GM18951 (cell line): ENCODE measurements around the gene RASEF.

ENCODE experiments used
- POLR2A ChIP-seq: IDR thresholded peaks from 4 replicates; pipeline ENCODE4 v1.6.1; 2011; ENCODE audit warnings: mild to moderate bottlenecking; ENCODE audit not compliant: insufficient read length, insufficient read depth; ENCODE audit errors: extremely low read depth
- in situ Hi-C: fragments of 300-500 bp; cut with MboI; formaldehyde crosslinking; loops from one replicate; pipeline ENCODE4 v1.12.0; 2022; ENCODE audit warnings: low sequenced_read_pairs, mixed read lengths, inconsistent platforms; ENCODE audit not compliant: unreplicated experiment

RASEF gene

DNA sequence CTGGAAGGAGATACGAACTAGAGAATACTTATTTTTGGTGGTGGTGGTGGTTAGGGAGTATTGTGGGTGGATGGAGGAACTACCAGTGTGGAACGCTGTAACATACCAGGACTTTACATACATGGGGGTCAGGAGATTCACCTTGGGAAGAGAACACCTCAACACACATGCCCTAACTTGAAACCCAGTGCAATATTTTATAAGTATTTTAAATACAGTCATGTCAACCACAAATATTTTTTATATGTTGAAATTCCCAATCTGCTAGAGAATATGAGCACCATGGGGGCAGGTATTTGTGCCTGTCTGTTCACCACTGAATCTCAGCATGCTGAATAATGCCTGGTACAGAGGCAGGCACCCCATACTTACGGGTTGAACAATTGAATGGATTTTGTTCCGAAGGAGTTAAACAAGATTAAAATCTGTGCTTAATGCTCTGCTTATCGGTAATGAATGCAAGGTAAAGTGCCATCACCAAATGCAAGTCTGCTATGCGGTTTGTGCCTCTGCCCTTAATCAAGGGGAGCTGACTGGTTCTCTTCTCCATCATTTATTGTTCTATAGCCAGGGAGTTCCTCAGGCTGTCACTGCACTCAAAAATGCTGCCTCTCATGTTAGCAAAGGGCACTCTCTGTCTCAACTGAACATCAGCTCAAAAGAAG, 65.3 kb downstream of the RASEF start:
- in situ Hi-C loops = no loop called here
- no peak for TF ChIP-seq POLR2A

DNA sequence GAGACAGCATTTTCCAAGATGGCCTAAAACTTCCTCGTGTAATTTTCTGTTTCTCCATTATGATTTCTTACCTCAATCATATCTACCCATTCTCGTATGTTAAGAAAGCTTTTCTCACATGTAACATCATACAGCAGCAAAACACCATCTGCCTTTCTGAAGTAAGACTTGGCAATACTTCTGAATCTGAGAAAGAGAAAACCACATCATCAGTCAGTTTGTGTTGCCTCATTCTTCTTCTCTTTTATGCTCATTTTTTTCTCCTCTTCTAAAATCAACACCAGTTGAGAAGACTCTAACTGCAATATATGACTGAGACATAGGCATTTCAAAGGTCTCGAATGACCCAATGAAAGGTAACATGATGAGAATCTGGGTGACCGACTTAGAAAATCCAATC, 66.0 kb downstream of the RASEF start:
- in situ Hi-C loops = no loop called here
- TF ChIP-seq POLR2A = no peak

- in situ Hi-C loops = no loop called here
- TF ChIP-seq POLR2A = no peak
Observed at GRCh38 chr9:82993856-82994605, 68.9 kb downstream of the RASEF start.

- in situ Hi-C loops = no loop called here
- TF ChIP-seq POLR2A = no peak
Observed at GRCh38 chr9:82991671-82992070, 71.3 kb downstream of the RASEF start.

DNA sequence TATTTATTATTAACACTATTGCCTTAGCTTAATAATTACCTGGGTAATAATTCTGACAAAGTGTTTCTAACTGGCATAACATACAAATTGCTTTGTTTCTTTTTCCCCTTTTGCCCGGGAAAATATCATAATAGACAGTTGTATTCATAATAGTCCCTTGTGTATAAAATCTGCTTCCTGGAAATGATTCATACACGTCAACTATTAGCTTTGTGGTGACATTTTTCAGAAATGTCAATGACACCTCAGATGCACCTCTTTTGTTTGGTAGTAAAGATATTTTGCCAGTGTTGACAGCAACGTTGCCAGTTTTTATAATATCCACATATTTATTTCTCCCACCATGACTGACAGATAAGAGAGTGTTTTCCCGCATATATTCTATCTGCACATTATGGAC, 73.0 kb downstream of the RASEF start:
- in situ Hi-C loops = no loop called here
- no peak for TF ChIP-seq POLR2A

DNA sequence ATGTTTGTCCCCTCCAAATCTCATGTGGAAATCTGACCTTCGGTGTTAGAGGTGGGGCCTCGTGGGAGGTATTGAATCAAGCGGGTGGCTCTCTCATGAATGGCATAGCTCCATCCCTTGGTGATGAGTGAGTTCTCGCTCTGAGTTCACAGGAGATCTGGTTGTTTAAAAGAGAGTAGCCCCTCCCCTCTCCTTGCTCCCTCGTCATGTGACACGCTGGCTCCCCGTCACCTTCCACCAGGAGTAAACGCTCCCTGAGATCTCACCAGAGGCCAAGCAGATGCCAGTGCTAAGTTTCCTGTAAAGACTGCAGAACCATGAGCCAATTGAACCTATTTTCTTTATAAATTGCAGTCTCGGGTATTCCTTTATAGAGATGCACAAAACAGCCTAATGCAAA, 74.5 kb downstream of the RASEF start:
- in situ Hi-C loops = no loop called here

DNA sequence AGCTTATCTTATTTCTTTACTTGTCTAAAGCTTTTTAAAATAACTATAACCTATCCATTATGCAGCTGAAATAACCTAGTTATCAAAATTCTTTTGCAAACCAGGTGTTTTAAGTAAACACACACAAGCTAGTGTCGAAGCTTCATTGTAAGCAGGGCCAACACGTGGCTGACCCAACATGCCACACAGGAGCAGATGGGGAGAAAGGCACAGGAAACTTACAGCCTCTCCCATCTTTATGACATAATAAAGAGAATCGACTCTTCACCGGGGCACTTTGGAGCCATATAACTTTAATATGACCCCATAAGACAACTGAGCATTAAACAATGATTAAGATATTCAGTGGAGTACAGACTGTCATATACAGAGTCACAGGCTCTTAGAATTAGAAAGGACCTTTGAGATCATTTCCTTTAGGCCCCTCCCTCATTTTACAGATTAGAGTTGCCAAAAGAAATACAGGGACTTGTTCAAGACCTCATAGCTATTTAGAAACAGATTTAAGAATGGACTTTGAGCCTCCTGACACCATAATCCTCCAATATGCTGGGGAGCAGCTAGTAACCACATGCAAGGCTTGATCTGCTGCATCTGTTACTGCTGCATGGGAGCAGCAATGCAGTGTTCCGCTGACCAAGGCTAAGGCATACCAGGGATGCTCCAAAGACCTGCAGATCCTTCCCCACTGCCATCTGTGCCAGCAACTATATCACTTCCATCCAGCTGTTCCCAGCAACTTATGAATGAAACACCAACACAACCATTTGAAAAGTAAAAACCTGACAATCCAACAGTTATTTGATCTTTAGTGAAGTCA, 75.4 kb downstream of the RASEF start:
- in situ Hi-C loops = no loop called here
- no peak for TF ChIP-seq POLR2A

More for the DNA sequence above, 74.5 kb downstream of the RASEF start:
- no peak for TF ChIP-seq POLR2A

DNA sequence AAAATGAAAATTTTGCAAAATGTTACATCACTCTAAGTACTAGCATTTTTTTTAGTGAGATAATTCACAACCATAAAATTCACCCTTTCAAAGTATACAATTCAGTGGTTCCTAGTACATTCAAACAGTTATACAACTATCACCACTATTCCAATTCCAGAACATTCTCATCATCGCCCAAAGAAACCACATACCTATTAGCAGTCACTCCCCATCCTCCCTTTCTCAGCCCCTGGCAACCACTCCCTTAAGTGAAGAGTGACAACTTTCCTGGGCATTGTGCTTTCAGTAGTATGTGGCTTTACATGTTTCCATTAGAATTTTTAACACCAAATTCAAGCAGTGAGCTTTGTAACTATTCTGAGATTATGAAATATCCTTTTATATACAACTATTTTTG, 81.4 kb downstream of the RASEF start:
- TF ChIP-seq POLR2A = no peak
- in situ Hi-C loops = no loop called here

DNA sequence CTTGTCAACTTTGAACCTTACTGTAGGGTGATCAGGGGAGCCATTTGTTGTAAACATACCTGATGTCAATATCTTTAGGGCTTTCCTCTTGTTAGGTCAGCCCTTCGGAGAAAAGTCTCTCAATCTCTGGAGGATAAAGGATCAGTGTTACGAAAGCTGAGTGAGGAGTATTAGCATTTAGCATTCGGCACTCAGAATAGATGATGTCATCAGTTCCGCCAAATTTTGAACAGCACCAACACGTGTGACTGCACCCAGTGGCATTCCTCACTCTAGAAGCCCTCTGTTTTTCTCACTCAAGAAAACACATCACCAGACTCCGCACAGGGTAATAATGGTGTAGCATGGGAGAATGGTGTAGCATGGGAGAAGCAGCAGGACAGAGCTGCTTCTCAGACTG, 87.8 kb downstream of the RASEF start:
- in situ Hi-C loops = no loop called here
- no peak for TF ChIP-seq POLR2A

GRCh38 chr9:82972446-82972845, 90.5 kb downstream of the RASEF start:
- no peak for TF ChIP-seq POLR2A
- in situ Hi-C loops = no loop called here

GRCh38 chr9:82970359-82970758, 92.6 kb downstream of the RASEF start:
- in situ Hi-C loops = no loop called here
- TF ChIP-seq POLR2A = no peak

GRCh38 chr9:82969291-82969690, 93.7 kb downstream of the RASEF start:
- in situ Hi-C loops = no loop called here
- no peak for TF ChIP-seq POLR2A

GRCh38 chr9:82968816-82969215, 94.1 kb downstream of the RASEF start:
- TF ChIP-seq POLR2A = no peak
- in situ Hi-C loops = no loop called here
